Adipocyte (in vitro differentiated cells): Measurements from ENCODE around the gene SIAH1.

Experiments used
- DNase-seq: peaks from one replicate; pipeline ENCODE4 v3.0.0-alpha.2; 2015; ENCODE audit warnings: low read depth
- H3K27me3 ChIP-seq: replicated peaks from 2 replicates; pipeline ENCODE4 v1.7.0; 2013; ENCODE audit warnings: mild to moderate bottlenecking, low read length, moderate library complexity; ENCODE audit not compliant: control insufficient read depth, insufficient read depth
- H3K36me3 ChIP-seq: 2 replicates; pipeline ENCODE4 v1.7.0; 2013; ENCODE audit warnings: low read length, mild to moderate bottlenecking, moderate library complexity; ENCODE audit not compliant: control insufficient read depth, insufficient read depth, severe bottlenecking
- H3K4me1 ChIP-seq: 2 replicates; pipeline ENCODE4 v1.7.0; 2013; ENCODE audit warnings: mild to moderate bottlenecking, low read length, moderate library complexity; ENCODE audit not compliant: control insufficient read depth, insufficient read depth
- H3K4me3 ChIP-seq: 2 replicates; pipeline ENCODE4 v1.7.0; 2013; ENCODE audit warnings: mild to moderate bottlenecking, low read length, moderate library complexity
- H3K9ac ChIP-seq: 2 replicates; pipeline ENCODE4 v1.7.0; 2013; ENCODE audit warnings: mild to moderate bottlenecking, low read length, moderate library complexity
- H3K9me3 ChIP-seq: 2 replicates; pipeline ENCODE4 v1.7.0; 2013; ENCODE audit warnings: mild to moderate bottlenecking, low read length, moderate library complexity; ENCODE audit not compliant: control insufficient read depth

The SIAH1 gene

DNA sequence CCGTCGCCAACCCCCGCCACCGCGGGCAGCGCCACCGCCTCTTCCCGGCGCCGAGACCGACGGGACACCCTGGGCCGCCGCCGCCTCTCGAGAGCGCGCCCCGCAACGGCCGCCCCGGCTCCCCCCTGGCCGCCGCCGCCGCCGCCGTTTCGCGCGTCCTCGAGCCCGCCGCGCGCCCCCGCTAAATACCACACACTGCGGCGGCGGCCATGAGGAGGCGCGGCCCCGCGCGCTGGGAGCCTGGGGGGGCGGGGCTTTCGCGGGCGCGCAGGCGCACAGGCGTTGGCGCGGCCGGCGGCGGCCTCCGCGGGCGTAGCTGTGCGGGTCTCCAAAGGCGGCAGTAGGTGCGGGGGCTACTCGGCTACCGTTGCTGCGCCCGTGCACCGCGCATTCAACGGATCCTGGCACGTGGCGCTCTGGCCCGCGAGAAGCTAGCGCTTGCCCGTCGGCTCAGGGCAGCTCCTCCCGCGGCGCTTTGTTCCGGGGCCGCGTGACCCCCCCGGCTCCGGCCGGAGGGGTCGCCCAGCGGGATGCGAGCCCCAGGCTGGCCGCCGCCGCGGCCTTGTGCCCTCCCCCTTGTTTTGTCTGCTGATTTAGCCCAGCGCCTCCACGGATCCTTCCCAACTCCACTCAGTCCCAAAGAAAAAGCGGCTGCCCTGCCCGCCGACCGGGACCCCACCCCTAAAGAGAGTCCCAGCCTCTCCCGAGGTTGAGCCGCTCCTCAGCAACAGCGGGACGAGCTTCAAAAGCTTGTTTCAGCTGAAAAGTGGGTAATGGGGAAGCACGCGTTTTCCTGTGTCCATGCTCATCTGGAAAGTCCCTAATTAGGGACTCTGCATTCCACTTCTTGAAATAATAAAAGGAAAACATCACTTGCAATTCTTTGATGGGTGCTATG lies at the start of gene SIAH1:
SIAH1 (minus strand) TSS at position 161 of the 898 bp plus-strand sequence. CDS start 22,985 bp downstream, outside the sequence.
- DNase-seq: peak; percentile 96
- H3K27me3 ChIP-seq: no peaks in the 10 kb centered on the region
- H3K4me1 ChIP-seq: peaks cover 33% of the 10 kb centered on the region
- peak within 1 kb of the TSS; percentile 94 for H3K4me3 ChIP-seq
- peak within 1 kb of the TSS; percentile 97 for H3K9ac ChIP-seq
- H3K9me3 ChIP-seq: no peaks in the 10 kb centered on the region
- H3K36me3 ChIP-seq: no peaks in the 10 kb centered on the region

- Histone ChIP-seq H3K4me3 (no peak overlapping the region), H3K36me3 (no peaks in the 10 kb centered on the region)
Observed at GRCh38 chr16:48434653-48435317, 49.6 kb upstream of the SIAH1 start.

GRCh38 chr16:48433850-48434530 lies 48.8 kb upstream of the SIAH1 start:
- no peaks in the 10 kb centered on the region for H3K36me3 ChIP-seq
- DNase-seq: no peak
- no peaks in the 10 kb centered on the region for H3K9me3 ChIP-seq
- H3K4me3 ChIP-seq: no peak overlapping the region
- no peak overlapping the region for H3K9ac ChIP-seq
- peaks cover 15% of the 10 kb centered on the region for H3K4me1 ChIP-seq
- peaks cover 6% of the 10 kb centered on the region for H3K27me3 ChIP-seq

More at GRCh38 chr16:48434653-48435317, 49.6 kb upstream of the SIAH1 start:
- Histone ChIP-seq H3K4me1 (peaks cover 15% of the 10 kb centered on the region), H3K9me3 (no peaks in the 10 kb centered on the region), H3K9ac (no peak overlapping the region), H3K27me3 (peaks cover 6% of the 10 kb centered on the region)
- peak; percentile 59 for DNase-seq

GRCh38 chr16:48433116-48433849 lies 48.1 kb upstream of the SIAH1 start:
- no peak for DNase-seq
- Histone ChIP-seq H3K36me3 (no peaks in the 10 kb centered on the region), H3K4me1 (peaks cover 15% of the 10 kb centered on the region), H3K9ac (no peak overlapping the region), H3K4me3 (no peak overlapping the region), H3K27me3 (peaks cover 6% of the 10 kb centered on the region), H3K9me3 (no peaks in the 10 kb centered on the region)

DNA sequence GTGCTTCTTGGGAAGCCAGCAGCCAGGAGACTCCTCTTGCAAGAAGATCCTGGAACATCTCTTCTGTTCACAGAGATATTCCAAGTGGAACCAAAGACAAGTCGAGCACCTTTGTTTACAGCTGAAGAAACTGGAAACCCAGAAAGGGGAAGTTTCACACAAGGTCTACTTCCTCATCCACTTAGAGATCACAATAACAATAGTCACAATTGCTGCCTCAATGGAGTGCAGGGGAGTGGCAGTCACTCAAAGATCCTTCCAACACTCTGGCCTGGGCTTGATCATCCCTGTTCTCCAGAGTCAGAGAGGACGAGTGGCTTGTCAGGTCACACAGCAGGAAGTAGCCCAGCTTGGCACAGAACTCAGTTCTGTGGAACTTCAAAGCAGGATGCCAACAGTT lies 46.9 kb upstream of the SIAH1 start:
- Histone ChIP-seq H3K9ac (no peak overlapping the region), H3K4me3 (no peak overlapping the region), H3K4me1 (peaks cover 18% of the 10 kb centered on the region), H3K36me3 (no peaks in the 10 kb centered on the region), H3K9me3 (no peaks in the 10 kb centered on the region), H3K27me3 (peaks cover under 1% of the 10 kb centered on the region)
- no peak for DNase-seq

- Histone ChIP-seq H3K36me3 (no peaks in the 10 kb centered on the region), H3K4me1 (peaks cover 26% of the 10 kb centered on the region), H3K9me3 (no peaks in the 10 kb centered on the region), H3K4me3 (no peak overlapping the region), H3K9ac (no peak overlapping the region), H3K27me3 (no peaks in the 10 kb centered on the region)
- no peak for DNase-seq
Observed at GRCh38 chr16:48430890-48431289, 45.7 kb upstream of the SIAH1 start.

GRCh38 chr16:48426244-48427141 lies 41.3 kb upstream of the SIAH1 start:
- Histone ChIP-seq H3K36me3 (no peaks in the 10 kb centered on the region), H3K9ac (no peak overlapping the region), H3K27me3 (no peaks in the 10 kb centered on the region), H3K9me3 (no peaks in the 10 kb centered on the region), H3K4me1 (peaks cover 12% of the 10 kb centered on the region), H3K4me3 (no peak overlapping the region)
- peak; percentile 39 for DNase-seq

GRCh38 chr16:48422537-48422936 lies 37.3 kb upstream of the SIAH1 start:
- DNase-seq: no peak
- H3K9me3 ChIP-seq: no peaks in the 10 kb centered on the region
- no peaks in the 10 kb centered on the region for H3K27me3 ChIP-seq
- peaks cover 12% of the 10 kb centered on the region for H3K4me1 ChIP-seq
- no peak overlapping the region for H3K4me3 ChIP-seq
- H3K9ac ChIP-seq: no peak overlapping the region
- no peaks in the 10 kb centered on the region for H3K36me3 ChIP-seq

- no peak for DNase-seq
- Histone ChIP-seq H3K4me3 (no peak overlapping the region), H3K4me1 (peaks cover 5% of the 10 kb centered on the region), H3K36me3 (no peaks in the 10 kb centered on the region), H3K9ac (no peak overlapping the region), H3K27me3 (no peaks in the 10 kb centered on the region), H3K9me3 (no peaks in the 10 kb centered on the region)
Observed at GRCh38 chr16:48421741-48422140, 36.5 kb upstream of the SIAH1 start.

DNA sequence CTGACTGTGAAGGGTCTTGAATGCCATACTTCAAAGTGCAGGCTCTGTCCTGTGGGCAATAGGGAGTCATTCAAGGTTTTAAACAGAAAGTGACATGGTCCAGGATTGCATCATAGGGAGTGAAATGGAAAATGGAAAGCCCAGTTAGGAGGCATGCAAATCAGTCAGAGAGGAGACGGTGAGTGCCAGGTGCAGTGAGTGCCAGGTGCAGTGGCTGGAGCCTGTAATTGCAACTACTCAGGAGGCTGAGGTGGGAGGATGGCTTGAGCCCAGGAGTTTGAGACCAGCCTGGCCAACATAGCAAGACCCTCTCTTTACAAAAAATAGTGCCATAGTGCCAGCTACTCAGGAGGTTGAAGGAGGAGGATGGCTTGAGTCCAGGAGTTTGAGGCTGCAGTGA lies 35.2 kb upstream of the SIAH1 start:
- Histone ChIP-seq H3K9me3 (no peaks in the 10 kb centered on the region), H3K4me1 (no peaks in the 10 kb centered on the region), H3K36me3 (no peaks in the 10 kb centered on the region), H3K4me3 (no peak overlapping the region), H3K27me3 (no peaks in the 10 kb centered on the region), H3K9ac (no peak overlapping the region)
- DNase-seq: no peak
